Choroid plexus epithelial cell (primary cell): ENCODE results near the gene DNAL4.
"Not testable (repeated sequence)": the region's sequence is repeated elsewhere in the genome, so short reads cannot be mapped to it uniquely, and the experiment has no call there.

Experiments
- DNase-seq: peaks from one replicate; pipeline ENCODE4 v3.0.0-alpha.2; 2010; ENCODE audit warnings: low read depth
- H3K4me3 ChIP-seq: 2 replicates; pipeline ENCODE4 v1.5.1; 2011; ENCODE audit warnings: low read depth, mild to moderate bottlenecking, control low read depth, low read length, moderate library complexity
- CTCF ChIP-seq: conservative IDR thresholded peaks from 2 replicates; pipeline ENCODE4 v1.5.1; 2011; ENCODE audit warnings: low read depth, mild to moderate bottlenecking, control low read depth, inconsistent platforms, low read length, moderate library complexity

Gene DNAL4

GRCh38 chr22:38820020-38820419 lies 26.1 kb upstream of the DNAL4 start:
- H3K4me3 ChIP-seq: no peak overlapping the region
- no peak for DNase-seq
- no peak for TF ChIP-seq CTCF

GRCh38 chr22:38819387-38819940 lies 25.5 kb upstream of the DNAL4 start:
- no peak for DNase-seq
- no peak overlapping the region for H3K4me3 ChIP-seq
- no peak for TF ChIP-seq CTCF

GRCh38 chr22:38817196-38817595 lies 23.3 kb upstream of the DNAL4 start:
- no peak overlapping the region for H3K4me3 ChIP-seq
- DNase-seq: no peak
- no peak for TF ChIP-seq CTCF

- no peak for DNase-seq
- no peak for TF ChIP-seq CTCF
- H3K4me3 ChIP-seq: no peak overlapping the region
These were observed 21.9 kb upstream of the DNAL4 start for GRCh38 chr22:38815842-38816241.

GRCh38 chr22:38811241-38811640 lies 17.3 kb upstream of the DNAL4 start:
- H3K4me3 ChIP-seq: no peak overlapping the region
- DNase-seq: no peak
- no peak for TF ChIP-seq CTCF

GRCh38 chr22:38805041-38805593 lies 11.2 kb upstream of the DNAL4 start:
- DNase-seq, H3K4me3 ChIP-seq: not testable (repeated sequence)

GRCh38 chr22:38802671-38803121 lies 8.8 kb upstream of the DNAL4 start:
- peak; percentile 97 for DNase-seq
- no peak for TF ChIP-seq CTCF
- no peak overlapping the region for H3K4me3 ChIP-seq
